Upper lobe of left lung (tissue), 4 donors: ENCODE measurements around the gene EHMT1.

Source experiments
- EP300 ChIP-seq, 4 donors: sonication (generic); formaldehyde crosslinking; IDR thresholded peaks; one replicate each; pipeline ENCODE4 v1.5.1; 2017; ENCODE audit warnings: antibody characterized with exemption in 4 of 4, control low read depth in 2 of 4
- POLR2A ChIP-seq, 4 donors: fragments of 450-650 bp; IDR thresholded peaks; one replicate each; pipeline ENCODE4 v1.5.1; 2016 to 2017; ENCODE audit warnings: antibody characterized with exemption in 4 of 4, mild to moderate bottlenecking in 2 of 4
- POLR2AphosphoS5 ChIP-seq, 2 donors: sonication (generic); formaldehyde crosslinking; IDR thresholded peaks; one replicate each; pipeline ENCODE4 v1.5.1; 2017; ENCODE audit warnings: antibody characterized with exemption in 2 of 2
- TF ChIP-seq, protein P1 (sequence below), 6 experiments: fragments of 450-650 bp in 4 of 6; fragments of 200-600 bp in 2 of 6; sonication (generic) in 2 of 6; IDR thresholded peaks; one replicate each; pipeline ENCODE4 v1.5.1; 2016 to 2019; ENCODE audit warnings: antibody characterized with exemption in 6 of 6

DNA sequence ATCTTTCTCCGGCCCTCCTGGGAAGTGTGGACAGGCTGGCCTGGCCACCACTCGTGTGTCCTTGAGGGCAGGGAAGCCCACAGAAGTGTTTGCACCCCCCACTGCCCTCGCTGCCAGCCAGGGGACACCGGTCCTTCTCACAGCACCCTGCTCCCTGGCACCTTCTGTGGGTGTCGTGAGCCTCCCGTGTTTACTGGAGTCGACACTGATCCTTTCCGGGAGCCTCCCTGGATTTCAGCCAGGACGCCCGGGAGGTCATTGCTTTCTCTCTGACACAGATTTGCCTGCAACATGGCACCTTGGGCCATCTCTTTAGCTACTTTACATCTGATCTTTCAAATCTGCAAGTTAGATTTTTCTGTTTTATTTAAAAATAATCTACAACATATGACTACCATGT is 138.3 kb downstream of the EHMT1 start:
- TF ChIP-seq, protein P1, sequence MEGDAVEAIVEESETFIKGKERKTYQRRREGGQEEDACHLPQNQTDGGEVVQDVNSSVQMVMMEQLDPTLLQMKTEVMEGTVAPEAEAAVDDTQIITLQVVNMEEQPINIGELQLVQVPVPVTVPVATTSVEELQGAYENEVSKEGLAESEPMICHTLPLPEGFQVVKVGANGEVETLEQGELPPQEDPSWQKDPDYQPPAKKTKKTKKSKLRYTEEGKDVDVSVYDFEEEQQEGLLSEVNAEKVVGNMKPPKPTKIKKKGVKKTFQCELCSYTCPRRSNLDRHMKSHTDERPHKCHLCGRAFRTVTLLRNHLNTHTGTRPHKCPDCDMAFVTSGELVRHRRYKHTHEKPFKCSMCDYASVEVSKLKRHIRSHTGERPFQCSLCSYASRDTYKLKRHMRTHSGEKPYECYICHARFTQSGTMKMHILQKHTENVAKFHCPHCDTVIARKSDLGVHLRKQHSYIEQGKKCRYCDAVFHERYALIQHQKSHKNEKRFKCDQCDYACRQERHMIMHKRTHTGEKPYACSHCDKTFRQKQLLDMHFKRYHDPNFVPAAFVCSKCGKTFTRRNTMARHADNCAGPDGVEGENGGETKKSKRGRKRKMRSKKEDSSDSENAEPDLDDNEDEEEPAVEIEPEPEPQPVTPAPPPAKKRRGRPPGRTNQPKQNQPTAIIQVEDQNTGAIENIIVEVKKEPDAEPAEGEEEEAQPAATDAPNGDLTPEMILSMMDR (IDR thresholded peaks at IDR 0.05): no peak
- no peak for TF ChIP-seq POLR2A (IDR thresholded peaks at IDR 0.05)
- TF ChIP-seq POLR2AphosphoS5 (IDR thresholded peaks at IDR 0.05): no peak
- no peak for TF ChIP-seq EP300 (IDR thresholded peaks at IDR 0.05)
